ENCODE results near the gene SBK3.
"Not testable (repeated sequence)": the region's sequence is repeated elsewhere in the genome, so short reads cannot be mapped to it uniquely, and the experiment has no call there.

SBK3 gene

GRCh38 chr19:55545443-55545842, at the start of gene SBK3:
TSS of gene SBK3 (minus strand) at chr19:55545543. CDS start at chr19:55545543, 0 bp downstream.
- DNase-seq = no peak

GRCh38 chr19:55593096-55593772, 47.9 kb upstream of the SBK3 start:
- DNase-seq = no peak

GRCh38 chr19:55592391-55593090, 47.2 kb upstream of the SBK3 start:
- DNase-seq = no peak

GRCh38 chr19:55591555-55591954, 46.2 kb upstream of the SBK3 start:
- DNase-seq = no peak

GRCh38 chr19:55590617-55591016, 45.3 kb upstream of the SBK3 start:
- DNase-seq = no peak

- no peak for DNase-seq
Observed at GRCh38 chr19:55590109-55590508, 44.8 kb upstream of the SBK3 start.

- DNase-seq = no peak
Observed at GRCh38 chr19:55588738-55589137, 43.4 kb upstream of the SBK3 start.

GRCh38 chr19:55586976-55587668, 41.8 kb upstream of the SBK3 start:
- DNase-seq = peak; percentile 33

GRCh38 chr19:55585658-55586339, 40.5 kb upstream of the SBK3 start:
- no peak for DNase-seq

GRCh38 chr19:55584871-55585270, 39.5 kb upstream of the SBK3 start:
- DNase-seq = no peak

GRCh38 chr19:55583897-55584296, 38.6 kb upstream of the SBK3 start:
- not testable (repeated sequence) for DNase-seq

- DNase-seq = not testable (repeated sequence)
Observed at GRCh38 chr19:55582284-55582683, 36.9 kb upstream of the SBK3 start.

- no peak for DNase-seq
Observed at GRCh38 chr19:55581823-55582223, 36.5 kb upstream of the SBK3 start.

- no peak for DNase-seq
Observed at GRCh38 chr19:55581145-55581822, 35.9 kb upstream of the SBK3 start.

GRCh38 chr19:55580628-55581144, 35.3 kb upstream of the SBK3 start, which contains the start of gene ZNF579:
TSS of gene ZNF579 (minus strand) at chr19:55580848. CDS start at chr19:55579639, 1,209 bp downstream.
- no peak for DNase-seq

- no peak for DNase-seq
Observed at GRCh38 chr19:55579766-55580621, 34.7 kb upstream of the SBK3 start.

GRCh38 chr19:55578761-55579747, 33.7 kb upstream of the SBK3 start:
- no peak for DNase-seq

GRCh38 chr19:55578031-55578760, 32.9 kb upstream of the SBK3 start:
- DNase-seq = no peak

GRCh38 chr19:55576746-55577145, 31.4 kb upstream of the SBK3 start:
- DNase-seq = no peak
